Ovary (tissue), 9 donors: ENCODE results near the gene ABHD12. TPM values are rescaled to one million over a fixed set of nuclear protein-coding genes. Genes with fewer than 3 reads are reported as not detected.
"Not testable (repeated sequence)": the region's sequence is repeated elsewhere in the genome, so short reads cannot be mapped to it uniquely, and the experiment has no call there.

Source experiments
- DNase-seq, 5 donors: peaks; one replicate each; pipeline ENCODE4 v3.0.0-alpha.2; 2019 to 2020
- H3K27ac ChIP-seq, 2 donors: fragments of 200-600 bp; one replicate each; pipeline versions ENCODE4 v1.5.1 to v1.8.0; 2019 to 2022
- H3K27me3 ChIP-seq: fragments of 200-600 bp; one replicate; pipeline ENCODE4 v1.8.0; 2022
- H3K36me3 ChIP-seq: fragments of 200-600 bp; sonication (generic); one replicate; pipeline ENCODE4 v1.5.1; 2019
- H3K4me1 ChIP-seq: one replicate; pipeline ENCODE4 v1.8.1; 2013; ENCODE audit warnings: mild to moderate bottlenecking, moderate library complexity; ENCODE audit not compliant: insufficient read depth
- H3K4me3 ChIP-seq: fragments of 200-600 bp; sonication (generic); one replicate; pipeline ENCODE4 v1.5.1; 2017
- H3K9me3 ChIP-seq, 2 donors: fragments of 200-600 bp in 1 of 2; sonication (generic) in 1 of 2; one replicate each; pipeline versions ENCODE4 v1.5.1 to v1.8.1; 2013 to 2019; ENCODE audit warnings: mild to moderate bottlenecking in 1 of 2, moderate library complexity in 1 of 2
- EP300 ChIP-seq: sonication (generic); formaldehyde crosslinking; IDR thresholded peaks from one replicate; pipeline ENCODE4 v1.6.1; 2017; ENCODE audit warnings: antibody characterized with exemption
- POLR2A ChIP-seq: fragments of 450-650 bp; IDR thresholded peaks from one replicate; pipeline ENCODE4 v1.6.1; 2017; ENCODE audit warnings: antibody characterized with exemption, mild to moderate bottlenecking, moderate library complexity
- WGBS, 3 donors: extraction: QIAGEN DNeasy Blood & Tissue Kit in 1 of 3; methylation state at CpG; one replicate each; pipeline versions ENCODE4 v1.1.5 to v1.1.7; 2013 to 2017; 5-methylcytosine and 5-hydroxymethylcytosine counted together
- intact Hi-C, 4 donors: fragments of 100-400 bp; cut with DNase I; formaldehyde crosslinking; loops; one replicate each; pipeline versions ENCODE4 v1.11.0 to v1.15.1; 2022 to 2023
- polyA plus RNA-seq, 2 donors: library from polyadenylated mRNA; stranded (reverse); fragments of 200-250 nt in 1 of 2; fragments of 350-450 nt in 1 of 2; fragmentation: Illumina TruSeq in 1 of 2; extraction: RNeasy Lipid Tissue Mini Kit (QIAGEN cat#74804) in 1 of 2; gene quantifications; one replicate each; pipeline ENCODE4 v1.2.3, GENCODE V29; 2013 to 2014
- total RNA-seq, 7 donors: library from RNA; depleted of rRNA in 2 of 7; stranded (reverse); fragments of >200 nt in 2 of 7; fragmentation: NEBNext Ultra II Directional in 3 of 7; extraction: Animal tissue kit (Norgen Biotek cat#: 25700) in 3 of 7; gene quantifications; one replicate each; pipeline versions ENCODE4 v1.1.0 to v1.2.4, GENCODE V29; 2016 to 2023
- TF ChIP-seq, protein P1 (sequence below), 3 donors: fragments of 450-650 bp in 2 of 3; fragments of 200-600 bp in 1 of 3; IDR thresholded peaks; one replicate each; pipeline versions ENCODE4 v1.5.1 to v1.8.0; 2016 to 2022; ENCODE audit warnings: antibody characterized with exemption in 3 of 3, mild to moderate bottlenecking in 1 of 3
- donor health status: DM: no; HTN: no; CAD: no; lungs with moderate emphysema.
- donor health status: DM: no; HTN: no; CAD: no.
- donor health status: Bipolar disorder and iron deficiency.
- donor health status: DM: yes; HTN: yes; CAD: no.
- donor health status: DM: no; HTN: no; CAD: no.
- donor health status: DM: yes; HTN: yes; CAD: no.

The ABHD12 gene
- total and polyA plus RNA-seq, 9 donors = 15.0 to 87.6 (median 37.6) TPM

DNA sequence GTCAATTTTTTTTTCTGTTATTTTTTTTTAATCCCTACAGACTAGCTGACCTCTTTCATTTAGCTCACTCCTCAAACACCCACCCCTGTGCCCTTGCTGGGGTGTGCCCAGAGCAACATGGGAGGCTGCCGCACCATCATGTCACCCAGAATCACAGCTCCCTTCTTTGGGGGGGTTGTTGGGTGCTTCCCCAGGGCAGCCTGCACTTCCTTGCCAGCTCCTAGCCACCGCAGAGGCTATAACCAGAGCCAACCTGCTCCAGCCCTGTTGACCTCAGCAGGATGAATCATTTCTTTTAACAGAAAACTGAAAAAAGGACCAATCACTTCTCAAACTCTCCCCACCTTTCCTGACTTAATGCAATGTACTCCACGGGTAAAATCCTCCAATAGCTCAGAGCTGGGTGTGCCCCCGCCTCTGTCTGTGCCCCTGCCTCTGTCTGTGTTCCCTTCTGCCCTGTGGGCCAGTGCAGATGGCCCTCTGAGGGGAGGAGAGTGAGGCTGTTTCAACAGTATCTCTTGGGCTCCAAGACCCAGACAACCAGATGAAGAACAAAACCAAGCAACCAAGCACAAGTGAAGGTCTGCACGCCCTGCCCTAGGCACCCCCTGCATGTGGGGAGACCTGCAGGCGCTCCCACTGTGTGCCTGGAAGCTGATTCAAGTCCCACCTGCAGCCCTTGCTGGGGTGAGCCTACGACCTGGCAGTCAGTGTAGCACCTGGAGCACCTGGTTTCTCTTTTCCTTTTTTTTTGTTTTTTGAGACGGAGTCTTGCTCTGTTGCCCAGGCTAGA, 75.0 kb downstream of the ABHD12 start:
- no peaks in the 10 kb centered on the region for H3K9me3 ChIP-seq
- intact Hi-C loops = no loop called here
- peaks cover 8% of the 10 kb centered on the region for H3K4me1 ChIP-seq
- H3K36me3 ChIP-seq = no peaks in the 10 kb centered on the region
- DNase-seq = peak in 2 of 5 donors; percentile 5 to 22
- H3K27ac ChIP-seq = no peak overlapping the region
- H3K27me3 ChIP-seq = no peaks in the 10 kb centered on the region
- TF ChIP-seq, protein P1, sequence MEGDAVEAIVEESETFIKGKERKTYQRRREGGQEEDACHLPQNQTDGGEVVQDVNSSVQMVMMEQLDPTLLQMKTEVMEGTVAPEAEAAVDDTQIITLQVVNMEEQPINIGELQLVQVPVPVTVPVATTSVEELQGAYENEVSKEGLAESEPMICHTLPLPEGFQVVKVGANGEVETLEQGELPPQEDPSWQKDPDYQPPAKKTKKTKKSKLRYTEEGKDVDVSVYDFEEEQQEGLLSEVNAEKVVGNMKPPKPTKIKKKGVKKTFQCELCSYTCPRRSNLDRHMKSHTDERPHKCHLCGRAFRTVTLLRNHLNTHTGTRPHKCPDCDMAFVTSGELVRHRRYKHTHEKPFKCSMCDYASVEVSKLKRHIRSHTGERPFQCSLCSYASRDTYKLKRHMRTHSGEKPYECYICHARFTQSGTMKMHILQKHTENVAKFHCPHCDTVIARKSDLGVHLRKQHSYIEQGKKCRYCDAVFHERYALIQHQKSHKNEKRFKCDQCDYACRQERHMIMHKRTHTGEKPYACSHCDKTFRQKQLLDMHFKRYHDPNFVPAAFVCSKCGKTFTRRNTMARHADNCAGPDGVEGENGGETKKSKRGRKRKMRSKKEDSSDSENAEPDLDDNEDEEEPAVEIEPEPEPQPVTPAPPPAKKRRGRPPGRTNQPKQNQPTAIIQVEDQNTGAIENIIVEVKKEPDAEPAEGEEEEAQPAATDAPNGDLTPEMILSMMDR (IDR thresholded peaks at IDR 0.05) = no peak
- TF ChIP-seq EP300 = no peak
- TF ChIP-seq POLR2A = no peak
- no peak overlapping the region for H3K4me3 ChIP-seq
- 82 to 91% (median 86%) methylated on average over 8 of the region's 8 CpGs for WGBS, 3 donors

DNA sequence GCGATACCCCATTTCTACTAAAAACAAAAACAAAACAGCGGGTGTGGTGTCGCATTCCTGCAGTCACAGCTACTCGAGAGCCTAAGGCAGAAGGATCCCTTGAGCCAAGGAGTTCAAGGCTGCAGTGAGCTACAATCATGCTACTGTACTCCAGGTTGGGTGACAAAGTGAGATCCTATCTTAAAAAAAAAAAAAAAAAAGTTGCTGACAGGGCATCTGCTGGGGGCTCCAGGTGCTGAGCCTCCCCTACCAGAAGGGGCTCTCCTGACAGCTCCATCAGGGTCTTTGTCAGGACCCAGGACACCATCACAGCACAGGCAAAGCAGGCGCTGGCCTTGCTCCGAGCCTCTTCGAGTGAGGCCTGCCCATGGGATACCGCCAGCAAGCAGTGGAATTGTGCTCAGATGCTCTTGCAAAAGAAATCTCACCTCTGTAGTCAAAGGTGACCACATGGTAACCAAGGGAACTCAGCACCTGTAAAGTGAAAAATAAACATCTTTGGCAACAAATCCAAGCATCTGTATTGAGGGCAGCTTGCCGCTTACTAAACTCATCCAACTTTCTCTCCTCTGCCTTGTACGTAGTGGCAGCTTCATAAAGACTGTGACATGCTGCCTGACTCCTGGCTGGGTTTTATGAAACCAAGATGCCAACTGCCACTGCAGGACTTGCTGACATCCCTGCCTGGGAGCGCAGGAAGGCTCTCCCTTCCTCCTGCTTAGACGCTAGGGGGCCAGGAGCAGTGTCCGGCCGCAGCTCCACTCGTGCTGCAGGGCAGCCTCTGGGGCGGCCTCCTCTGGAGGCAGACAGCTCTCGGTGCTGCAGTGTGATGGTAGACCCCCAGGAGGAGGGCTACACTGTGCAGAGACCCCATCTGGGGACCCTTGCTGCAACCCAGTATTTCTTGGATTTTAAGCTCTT, 75.9 kb downstream of the ABHD12 start:
- intact Hi-C loops = loop anchor here in 1 of 4 donors (5.0 kb wide), 1 partner anchor 78 kb away; the partner anchor contains the start of gene ABHD12
- H3K27ac ChIP-seq = no peak overlapping the region

DNA sequence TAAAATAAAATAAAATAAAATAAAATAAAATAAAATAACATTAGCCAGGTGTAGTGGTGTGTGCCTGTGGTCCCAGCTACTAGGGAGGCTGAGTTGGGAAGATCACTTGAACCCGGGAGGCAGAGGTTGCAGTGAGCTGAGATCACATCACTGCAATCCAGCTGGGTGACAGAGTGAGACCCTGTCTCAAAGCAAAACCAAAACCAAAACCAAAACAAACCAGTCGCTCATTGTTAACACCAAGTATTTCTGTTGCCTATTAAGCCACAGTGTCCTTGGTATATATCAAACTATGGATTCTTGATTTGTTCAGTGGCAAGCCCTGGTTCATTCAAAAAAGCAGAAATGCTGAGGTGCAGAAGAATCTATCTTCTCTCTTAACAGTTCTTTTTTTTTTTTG, 77.0 kb downstream of the ABHD12 start:
- no peak for DNase-seq
- Histone ChIP-seq H3K4me1 (peaks cover 18% of the 10 kb centered on the region), H3K36me3 (no peaks in the 10 kb centered on the region), H3K27me3 (no peaks in the 10 kb centered on the region), H3K27ac (no peak overlapping the region), H3K9me3 (no peaks in the 10 kb centered on the region), H3K4me3 (no peak overlapping the region)
- TF ChIP-seq, protein P1 (IDR thresholded peaks at IDR 0.05) = no peak
- no peak for TF ChIP-seq EP300
- TF ChIP-seq POLR2A = no peak
- intact Hi-C loops = loop anchor here in 1 of 4 donors (5.0 kb wide), 1 partner anchor 79 kb away; the partner anchor contains the start of gene ABHD12
- WGBS, 3 donors = 78 to 94% (median 83%) methylated on average over 2 of the region's 2 CpGs

More for the DNA sequence above, 75.9 kb downstream of the ABHD12 start:
- H3K36me3 ChIP-seq = no peaks in the 10 kb centered on the region
- WGBS, 3 donors = 88 to 92% (median 89%) methylated on average over 17 of the region's 17 CpGs
- DNase-seq = peak in 1 of 5 donors; percentile 20
- no peak for TF ChIP-seq POLR2A
- peaks cover 16% of the 10 kb centered on the region for H3K4me1 ChIP-seq
- H3K4me3 ChIP-seq = no peak overlapping the region
- H3K9me3 ChIP-seq = no peaks in the 10 kb centered on the region
- H3K27me3 ChIP-seq = no peaks in the 10 kb centered on the region

DNA sequence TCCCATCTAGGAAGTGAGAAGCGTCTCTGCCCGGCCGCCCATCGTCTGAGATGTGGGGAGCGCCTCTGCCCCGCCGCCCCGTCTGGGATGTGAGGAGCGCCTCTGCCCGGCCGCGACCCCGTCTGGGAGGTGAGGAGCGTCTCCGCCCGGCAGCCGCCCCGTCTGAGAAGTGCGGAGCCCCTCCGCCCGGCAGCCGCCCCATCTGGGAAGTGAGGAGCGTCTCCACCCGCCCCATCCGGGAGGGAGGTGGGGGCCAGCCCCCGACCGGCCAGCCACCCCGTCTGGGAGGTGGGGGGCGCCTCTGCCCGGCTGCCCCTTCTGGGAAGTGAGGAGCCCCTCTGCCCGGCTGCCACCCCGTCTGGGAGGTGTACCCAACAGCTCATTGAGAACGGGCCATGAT, 77.9 kb downstream of the ABHD12 start:
- not testable (repeated sequence) for H3K4me3 ChIP-seq, H3K9me3 ChIP-seq, H3K27ac ChIP-seq, H3K36me3 ChIP-seq, H3K27me3 ChIP-seq
- DNase-seq = peak in 1 of 5 donors; percentile 24
- intact Hi-C loops = loop anchor here in 1 of 4 donors (5.0 kb wide), 1 partner anchor 80 kb away; the partner anchor contains the start of gene ABHD12
- H3K4me1 ChIP-seq = peaks cover 18% of the 10 kb centered on the region
- 81 to 97% (median 95%) methylated on average over 17 to 29 of the region's 33 CpGs for WGBS, 3 donors
